C4-2B (cell line): Measurements from ENCODE around the gene RHOD.

Source experiments
- ZFX ChIP-seq: fragments of 450-650 bp; IDR thresholded peaks from 2 replicates; pipeline ENCODE4 v1.6.1; 2017
- TF ChIP-seq, protein P1 (sequence below): fragments of 450-650 bp; conservative IDR thresholded peaks from 2 replicates; pipeline ENCODE4 v1.5.1; 2017; ENCODE audit warnings: mild to moderate bottlenecking

DNA sequence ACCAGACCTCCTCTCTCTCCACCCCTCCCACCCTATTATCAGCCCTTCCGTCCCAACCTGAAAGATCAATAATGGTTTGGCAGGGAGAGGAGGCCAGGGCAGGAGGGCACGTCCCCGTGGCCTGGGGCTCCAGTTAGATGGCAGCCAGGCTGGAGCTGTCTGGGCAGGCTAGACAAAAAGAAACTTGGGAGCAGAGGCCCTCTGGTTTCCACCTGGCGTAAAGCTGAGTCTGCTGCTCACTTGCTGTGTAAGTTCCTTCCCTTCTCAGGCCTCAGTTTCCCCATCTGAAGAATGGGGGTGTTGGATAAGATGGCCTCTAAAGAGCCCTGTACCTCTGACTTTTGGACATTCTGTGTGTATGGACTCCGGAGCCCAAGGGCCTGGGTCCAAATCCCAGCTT is 3.8 kb upstream of the RHOD start:
- TF ChIP-seq, protein P1, sequence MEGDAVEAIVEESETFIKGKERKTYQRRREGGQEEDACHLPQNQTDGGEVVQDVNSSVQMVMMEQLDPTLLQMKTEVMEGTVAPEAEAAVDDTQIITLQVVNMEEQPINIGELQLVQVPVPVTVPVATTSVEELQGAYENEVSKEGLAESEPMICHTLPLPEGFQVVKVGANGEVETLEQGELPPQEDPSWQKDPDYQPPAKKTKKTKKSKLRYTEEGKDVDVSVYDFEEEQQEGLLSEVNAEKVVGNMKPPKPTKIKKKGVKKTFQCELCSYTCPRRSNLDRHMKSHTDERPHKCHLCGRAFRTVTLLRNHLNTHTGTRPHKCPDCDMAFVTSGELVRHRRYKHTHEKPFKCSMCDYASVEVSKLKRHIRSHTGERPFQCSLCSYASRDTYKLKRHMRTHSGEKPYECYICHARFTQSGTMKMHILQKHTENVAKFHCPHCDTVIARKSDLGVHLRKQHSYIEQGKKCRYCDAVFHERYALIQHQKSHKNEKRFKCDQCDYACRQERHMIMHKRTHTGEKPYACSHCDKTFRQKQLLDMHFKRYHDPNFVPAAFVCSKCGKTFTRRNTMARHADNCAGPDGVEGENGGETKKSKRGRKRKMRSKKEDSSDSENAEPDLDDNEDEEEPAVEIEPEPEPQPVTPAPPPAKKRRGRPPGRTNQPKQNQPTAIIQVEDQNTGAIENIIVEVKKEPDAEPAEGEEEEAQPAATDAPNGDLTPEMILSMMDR: no peak
- TF ChIP-seq ZFX: no peak
